GM21367 (cell line): ENCODE measurements around the gene CARD10.
"Not testable (repeated sequence)": the region's sequence is repeated elsewhere in the genome, so short reads cannot be mapped to it uniquely, and the experiment has no call there.

ENCODE experiments used
- ATAC-seq: cut with Tn5 transposase; IDR thresholded peaks from one replicate; pipeline ENCODE4 v1.9.1; 2021; ENCODE audit not compliant: unreplicated experiment

Gene CARD10

DNA sequence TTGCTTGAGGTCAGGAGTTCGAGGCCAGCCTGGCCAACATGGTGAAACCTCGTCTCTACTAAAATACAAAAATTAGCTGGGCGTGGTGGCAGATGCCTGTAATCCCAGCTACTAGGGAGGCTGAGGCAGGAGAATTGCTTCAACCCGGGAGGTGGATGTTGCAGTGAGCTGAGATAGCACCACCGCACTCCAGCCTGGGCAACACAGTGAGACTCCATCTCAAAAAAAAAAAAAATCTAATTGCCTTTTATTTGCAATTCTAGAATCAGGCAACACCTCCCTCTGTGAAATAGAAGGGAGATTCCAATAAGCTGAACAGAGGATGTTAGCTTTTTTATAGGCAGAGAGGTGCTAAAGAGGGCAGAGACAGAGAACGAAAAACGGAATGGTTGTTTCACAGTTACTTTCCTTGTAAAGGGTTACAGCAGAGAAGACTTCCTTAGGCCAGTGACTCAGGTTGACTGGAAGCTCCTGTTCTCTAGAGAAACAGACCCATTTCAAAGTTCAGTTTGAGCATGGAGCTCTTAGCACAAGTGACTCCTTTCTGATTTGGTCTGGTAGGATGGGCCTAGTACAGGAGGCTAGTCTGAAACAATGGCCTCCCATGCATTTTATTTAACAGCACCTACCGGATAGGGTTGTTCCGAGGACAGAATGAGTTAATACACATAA is 8.0 kb upstream of the CARD10 start:
- ATAC-seq: not testable (repeated sequence)

DNA sequence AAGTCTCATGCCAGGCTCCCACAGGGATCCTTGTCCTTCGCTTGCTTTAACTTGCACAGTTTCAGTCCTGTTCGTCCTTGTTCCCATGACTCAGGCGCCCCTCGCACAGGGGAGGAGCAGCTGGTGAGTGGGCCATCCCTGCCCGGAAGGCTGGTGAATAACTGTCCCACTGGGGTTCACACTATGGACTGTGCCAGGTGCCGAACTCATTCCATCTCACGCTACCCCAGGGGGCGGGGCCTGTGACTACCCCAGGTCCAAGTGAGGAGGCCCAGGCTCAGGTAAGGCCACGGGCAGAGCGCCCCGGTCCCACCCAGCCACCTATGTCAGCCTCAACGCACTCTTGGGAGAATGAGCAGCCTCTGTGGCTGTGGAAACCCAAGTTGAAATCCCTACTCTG is 7.2 kb upstream of the CARD10 start:
- ATAC-seq: no peak

DNA sequence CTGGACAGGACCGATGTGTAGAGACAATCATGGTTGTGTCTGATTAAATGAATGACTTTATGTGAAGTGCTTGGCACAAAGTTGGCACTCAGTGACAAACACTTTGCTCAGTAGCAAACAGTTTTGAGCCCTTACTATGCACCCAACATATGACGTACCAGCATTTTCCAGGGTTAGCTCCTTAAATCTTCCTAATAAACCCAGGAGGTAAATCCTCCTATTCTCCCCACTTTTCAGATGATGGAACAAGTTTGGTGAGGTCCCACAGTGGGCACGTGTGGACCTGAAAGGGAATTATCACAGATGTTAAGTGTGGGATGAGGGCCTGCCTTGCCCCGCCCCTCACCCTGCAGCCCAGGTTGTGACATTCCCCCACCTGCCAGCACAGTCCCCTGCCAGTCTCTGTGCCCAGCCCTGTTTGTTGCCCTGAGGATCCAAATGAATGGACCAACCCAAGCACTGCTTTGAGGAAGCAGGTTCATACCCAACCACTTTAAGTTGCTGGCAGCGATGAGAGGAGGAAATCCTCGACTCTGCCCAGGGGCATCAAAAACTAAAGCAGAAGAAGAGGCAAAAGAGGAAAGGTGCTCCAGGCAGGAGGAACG is 6.6 kb upstream of the CARD10 start:
- ATAC-seq: no peak

DNA sequence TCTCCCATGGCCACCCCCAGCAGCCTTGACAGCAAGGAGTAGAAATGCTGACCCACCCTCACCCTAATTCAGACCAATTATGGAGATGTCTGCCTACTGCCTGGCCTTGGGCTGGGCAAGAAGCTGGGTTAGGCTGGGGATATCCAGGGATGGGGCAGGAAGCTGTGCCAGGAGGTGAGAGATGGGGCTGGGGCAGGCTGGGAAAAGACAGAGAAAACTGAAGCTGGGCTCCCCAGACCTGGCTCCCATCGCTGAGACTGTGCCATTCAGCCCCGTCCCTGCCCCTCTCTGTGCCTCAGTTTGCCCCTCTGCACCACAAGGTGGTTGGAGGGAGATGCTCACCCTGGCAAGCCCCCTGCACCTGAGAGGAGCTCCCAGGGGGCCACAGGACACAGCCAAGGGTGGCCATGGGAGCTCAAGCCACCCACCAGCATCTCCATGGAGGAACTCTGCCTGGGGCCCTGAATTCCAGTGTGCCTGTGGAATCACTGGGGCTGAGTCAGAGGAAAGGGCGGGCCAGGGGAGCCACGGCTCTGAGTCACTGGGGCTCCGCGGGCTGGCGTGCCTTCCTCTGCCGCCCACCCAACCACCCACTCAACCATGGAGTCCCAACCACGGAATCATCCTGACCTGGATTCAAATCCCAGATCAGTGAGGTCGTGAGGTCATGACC is 6.0 kb upstream of the CARD10 start:
- no peak for ATAC-seq

DNA sequence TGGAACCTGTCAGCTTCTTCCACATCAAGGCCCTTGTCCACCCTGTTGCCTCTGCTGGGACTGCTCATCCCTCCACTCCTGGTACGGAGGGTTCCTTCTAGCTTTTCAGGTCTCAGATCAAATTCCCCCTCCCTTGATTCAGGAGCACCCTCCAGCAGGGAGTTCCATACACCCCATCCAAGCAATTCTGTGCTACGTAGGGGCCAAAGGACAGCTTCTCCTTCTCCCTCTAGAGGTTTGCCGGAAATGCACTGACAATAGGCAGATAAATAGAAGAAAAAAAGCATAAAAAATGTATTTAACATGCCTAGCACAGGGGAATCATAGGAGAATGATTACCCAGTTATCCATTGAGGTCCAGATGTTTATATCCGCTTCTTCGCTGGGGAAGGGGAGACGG is 3.3 kb upstream of the CARD10 start:
- no peak for ATAC-seq

DNA sequence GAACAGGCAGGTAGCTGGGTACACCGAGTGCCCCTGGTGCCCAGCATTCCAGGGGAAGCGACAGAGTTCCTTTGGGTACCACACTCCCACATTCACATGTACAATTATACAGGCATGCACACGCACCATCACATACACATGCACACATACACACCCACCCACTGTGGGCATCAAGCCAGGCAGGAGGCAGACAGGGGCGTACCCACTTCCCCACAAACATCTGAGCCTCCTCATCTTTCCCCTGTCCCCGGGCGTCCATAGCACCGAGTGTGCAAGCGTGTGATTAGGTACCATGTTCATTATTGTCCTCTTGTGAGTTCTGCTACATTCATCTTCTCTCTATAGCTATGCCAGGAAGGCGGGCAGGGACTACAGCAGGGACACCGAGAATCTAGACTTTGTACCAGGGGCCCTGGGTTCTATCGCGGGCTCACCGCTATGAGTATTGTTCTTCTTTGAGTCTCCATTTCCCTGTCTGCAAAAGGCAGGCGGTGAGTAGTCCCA is 2.1 kb upstream of the CARD10 start:
- no peak for ATAC-seq

DNA sequence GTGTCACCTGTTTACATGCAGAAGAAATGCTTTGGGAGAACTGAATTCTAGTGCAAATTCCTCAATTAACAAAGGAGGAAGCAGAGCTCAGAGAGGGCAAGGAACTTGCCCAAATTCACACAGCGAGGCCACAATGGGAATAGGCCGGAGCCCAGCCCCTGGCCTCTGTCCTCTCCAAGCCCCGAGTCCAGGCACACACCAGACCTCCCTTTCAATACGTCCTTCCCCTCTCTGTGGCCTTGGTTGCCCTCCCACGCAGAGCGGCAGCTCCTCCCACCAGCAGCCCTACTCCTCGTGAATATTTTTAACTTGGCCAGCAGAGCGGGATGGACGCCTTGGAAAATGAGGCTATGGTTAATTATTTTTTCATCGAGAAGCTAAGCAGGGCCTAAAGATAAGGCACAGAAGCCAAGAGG is 1.6 kb upstream of the CARD10 start:
- ATAC-seq: no peak

DNA sequence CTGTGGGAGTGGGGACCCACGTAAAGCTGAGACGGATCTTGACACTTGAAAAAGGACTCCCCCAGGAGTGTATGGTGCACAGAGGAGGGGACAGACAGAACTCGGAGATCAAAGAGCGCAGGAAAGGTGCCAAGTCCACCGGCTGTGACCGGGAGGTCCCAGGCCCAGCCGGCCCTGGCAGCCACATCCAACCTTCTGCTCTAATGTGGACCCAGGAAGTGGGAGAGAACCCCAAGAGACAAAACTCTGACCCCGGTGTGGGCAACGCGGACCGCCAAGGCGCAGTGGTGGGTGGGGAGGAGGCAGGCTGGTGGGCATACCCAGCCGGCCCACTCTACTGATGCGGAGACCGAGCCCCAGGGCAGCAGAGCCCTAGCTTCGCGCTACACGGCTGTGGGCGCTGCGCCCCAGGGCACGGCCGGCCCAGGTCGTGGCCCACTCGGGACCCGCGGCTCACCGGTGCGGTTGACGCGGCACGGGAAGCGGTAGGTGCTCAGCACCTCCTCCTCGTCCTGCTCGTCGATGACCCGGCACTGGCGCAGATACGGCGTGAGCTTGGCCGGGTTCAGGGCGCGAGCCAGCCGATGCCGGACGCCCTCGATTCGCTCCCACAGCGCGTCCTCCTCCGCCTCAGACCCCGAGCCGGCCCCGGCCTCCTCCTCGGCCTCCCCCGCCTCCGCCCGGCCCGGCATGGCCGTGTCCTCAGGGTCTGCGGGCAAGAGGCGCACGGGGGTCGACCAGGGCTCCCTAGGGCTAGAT is 527 bp downstream of the CARD10 start:
- no peak for ATAC-seq

DNA sequence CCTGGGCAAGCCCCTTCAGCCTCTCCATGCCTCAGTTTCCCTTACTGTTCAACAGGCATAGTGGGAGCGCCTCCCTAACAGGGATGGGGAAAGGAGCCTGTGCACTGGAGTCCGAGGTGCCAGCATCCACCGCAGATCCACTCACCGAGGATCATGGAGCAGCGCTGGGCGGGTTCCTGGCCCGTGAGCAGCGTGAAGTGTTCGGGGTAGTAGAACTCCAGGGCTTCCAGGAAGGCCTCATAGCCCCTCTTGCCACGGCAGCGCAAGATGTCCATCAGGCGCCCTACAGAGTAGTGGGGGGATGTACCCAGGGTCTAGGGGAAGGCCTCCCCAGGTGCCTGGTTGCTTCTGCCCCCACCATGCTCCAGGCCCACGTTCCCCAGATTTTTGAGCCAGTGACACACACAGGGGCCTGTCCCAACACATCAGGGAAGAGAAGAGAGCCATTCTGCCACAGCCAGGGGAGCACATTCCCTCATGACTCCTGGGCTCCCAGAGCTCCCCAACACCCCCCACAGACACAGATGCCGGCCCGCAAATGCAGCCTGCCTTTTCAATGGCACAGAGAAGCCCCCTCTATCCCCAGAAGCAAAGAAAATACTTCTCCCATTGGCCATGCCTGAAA is 1.3 kb downstream of the CARD10 start:
- no peak for ATAC-seq

DNA sequence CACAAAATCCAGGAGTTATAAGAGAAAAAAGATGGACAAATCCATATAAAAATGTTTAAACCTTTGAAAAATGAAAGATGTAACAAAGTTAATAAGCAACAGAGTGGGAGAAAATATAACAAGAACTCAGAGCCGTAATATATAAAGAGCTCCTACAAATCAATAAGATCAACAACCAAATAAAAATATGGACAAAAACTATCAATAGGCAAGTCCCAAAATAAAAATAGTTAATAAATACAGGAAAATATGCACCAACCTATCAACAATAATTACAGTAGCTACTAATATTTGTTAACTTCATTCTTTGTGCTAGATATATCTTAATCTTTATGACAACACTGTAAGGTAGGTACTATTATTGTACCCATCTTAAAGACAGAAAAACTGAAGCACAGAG is 2.8 kb downstream of the CARD10 start:
- ATAC-seq: no peak

DNA sequence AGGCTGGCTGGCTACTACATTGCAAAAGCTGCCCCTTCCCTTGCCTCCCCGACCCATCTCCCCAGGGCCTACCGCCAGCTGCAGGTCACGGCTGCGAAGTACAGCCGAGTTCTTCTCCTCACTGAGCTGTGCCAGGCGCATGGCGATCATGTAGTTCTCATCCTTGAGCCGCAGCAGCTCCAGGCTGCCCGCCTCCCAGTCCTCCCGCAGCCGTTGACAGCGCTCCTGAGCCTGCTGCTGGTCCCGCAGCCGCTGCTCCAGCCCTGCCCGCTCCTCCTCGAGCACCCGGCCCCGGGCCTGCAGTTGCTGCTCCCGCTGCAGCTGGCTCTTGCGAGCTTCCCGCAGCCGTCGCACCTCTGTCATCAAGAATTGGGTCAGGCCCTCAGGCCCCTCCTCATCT is 3.3 kb downstream of the CARD10 start:
- ATAC-seq: no peak

DNA sequence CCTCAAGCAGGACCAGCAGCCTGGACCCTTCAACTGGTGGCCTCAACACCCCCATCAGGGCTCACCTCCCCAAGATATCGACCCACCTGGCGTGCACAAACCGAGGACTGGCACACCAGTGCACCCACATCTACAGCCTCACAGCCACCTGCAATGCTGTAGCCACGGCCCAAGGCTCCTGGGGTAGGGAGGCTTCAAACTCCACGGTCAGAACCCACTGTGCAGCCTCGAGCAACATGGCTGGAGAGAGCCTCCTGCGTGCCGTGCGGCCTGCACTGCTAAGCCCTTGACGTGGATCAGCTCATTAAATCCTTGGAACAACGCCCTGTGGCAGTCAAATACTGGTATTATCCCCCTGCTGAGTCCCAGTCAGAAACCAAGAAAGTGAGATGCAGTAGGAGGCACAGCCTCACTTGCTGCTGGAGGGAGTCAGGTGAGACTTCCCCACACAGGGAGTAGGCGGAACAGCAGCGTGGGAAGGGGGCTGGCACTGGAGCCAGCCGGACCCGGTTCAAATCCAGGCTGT is 4.6 kb downstream of the CARD10 start:
- ATAC-seq: no peak

DNA sequence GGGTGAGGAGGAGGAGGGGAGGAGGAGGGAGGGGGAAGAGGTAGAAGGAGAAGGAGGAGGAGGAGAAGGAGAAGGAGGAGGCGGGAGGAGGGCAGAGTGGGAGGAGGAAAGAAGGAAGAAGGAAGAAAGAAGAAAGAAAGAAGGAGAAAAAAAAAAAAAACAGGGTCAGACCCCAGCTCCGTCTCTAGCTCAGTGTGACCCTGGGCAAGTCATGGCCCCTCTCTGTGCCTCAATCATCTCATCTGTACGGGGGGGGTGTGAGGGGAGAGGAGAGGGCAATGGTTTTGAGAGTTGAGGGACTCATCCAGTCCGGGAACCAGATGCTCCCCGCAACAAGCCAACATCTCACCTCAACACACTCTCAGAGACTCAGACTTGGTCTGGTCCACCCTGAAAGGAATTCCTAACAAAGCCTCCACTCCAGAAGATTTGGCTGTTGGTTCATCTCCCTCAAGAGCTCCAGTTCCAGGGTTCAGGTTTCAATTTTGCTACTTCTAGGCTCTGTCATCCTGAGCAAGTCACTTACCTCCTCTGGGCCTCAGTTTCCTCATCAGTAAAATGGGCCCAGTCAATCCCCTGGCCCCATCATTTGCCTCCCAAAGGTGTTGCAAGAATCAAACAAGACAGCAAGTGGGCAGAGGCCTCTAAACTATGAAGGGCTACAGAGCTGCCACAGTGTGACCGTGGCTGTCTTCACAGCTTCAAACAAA is 7.7 kb downstream of the CARD10 start:
- no peak for ATAC-seq

DNA sequence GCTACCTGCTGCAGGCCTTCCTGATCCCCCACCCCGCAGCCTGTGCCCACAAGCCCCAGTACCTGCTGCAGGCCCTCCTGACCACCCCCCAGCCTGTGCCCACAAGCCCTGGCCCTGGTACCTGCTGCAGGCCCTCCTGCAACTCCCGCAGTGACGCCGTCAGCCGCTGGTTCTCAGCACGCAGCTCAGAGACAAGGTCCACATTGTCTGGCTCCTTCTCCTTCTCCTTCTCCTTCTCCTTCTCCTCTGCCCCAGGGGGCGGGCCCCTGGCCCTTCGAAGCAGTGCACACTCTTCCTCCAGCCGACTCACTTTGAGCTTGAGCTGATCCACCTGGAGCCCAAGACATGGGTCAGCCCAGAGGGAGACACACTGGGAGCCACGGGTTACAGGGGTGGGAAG is 9.1 kb downstream of the CARD10 start:
- ATAC-seq: no peak

DNA sequence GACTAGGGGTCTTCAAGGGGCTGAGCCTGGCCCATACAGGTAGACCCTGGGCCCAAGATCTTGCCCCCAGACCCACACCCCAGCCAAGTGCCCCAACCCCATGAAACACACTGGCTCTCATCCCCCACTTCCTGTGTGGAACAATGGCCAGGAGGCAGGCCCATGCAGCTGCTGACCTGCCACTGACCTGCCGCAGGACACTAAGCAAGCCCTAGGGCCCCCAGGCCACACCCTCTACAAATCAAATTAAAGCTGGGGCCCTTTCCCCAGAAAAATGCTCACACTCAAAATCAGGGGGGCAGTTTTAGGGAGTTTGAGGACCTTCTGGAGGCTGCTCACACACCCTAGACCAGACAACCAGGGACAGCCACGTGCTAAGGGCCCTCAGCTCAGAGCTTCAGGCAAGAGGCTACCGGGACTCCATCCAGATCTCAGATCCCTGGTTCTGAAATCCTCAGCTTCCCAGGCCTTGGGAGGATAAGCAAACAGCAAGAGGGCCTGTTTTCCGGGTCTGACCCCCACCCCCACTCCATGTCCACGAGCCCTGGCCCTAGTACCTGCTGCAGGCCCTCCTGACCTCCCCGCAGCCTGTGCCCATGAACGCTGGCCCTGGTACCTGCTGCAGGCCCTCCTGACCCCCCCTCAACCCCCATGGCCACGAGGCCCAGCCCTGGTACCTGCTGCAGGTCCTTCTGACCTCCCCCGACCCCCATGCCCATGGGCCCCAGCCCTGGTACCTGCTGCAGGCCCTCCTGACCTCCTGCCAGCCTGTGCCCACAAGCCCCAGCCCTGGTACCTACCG is 10.0 kb downstream of the CARD10 start:
- ATAC-seq: no peak

DNA sequence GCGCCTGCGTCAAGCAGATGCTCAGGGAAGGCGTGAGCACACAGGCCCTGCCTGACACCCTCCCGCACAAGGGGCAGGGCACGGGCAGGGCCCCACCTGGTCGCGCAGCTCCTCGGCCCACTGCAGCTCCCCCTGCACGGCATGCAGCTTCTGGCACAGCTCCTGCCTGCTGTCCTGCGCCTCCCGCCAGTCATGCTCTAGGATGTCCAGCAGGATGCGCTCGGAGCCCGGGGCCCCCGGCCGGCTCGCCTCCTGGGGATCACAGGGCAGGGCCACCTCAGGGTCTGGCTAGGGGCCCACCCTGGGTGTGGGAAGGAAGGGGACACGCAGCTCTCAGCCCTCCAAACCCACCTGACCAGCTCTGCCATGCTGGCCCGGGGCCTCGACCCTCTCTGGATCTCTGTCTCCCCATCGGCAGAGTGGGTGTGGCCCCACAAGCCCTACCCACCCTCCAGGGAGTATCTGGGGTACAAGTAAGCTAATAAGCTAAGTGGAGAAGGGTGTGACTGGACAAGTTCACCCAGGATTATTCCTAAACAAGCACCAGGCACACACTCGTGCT is 10.7 kb downstream of the CARD10 start:
- ATAC-seq: no peak

DNA sequence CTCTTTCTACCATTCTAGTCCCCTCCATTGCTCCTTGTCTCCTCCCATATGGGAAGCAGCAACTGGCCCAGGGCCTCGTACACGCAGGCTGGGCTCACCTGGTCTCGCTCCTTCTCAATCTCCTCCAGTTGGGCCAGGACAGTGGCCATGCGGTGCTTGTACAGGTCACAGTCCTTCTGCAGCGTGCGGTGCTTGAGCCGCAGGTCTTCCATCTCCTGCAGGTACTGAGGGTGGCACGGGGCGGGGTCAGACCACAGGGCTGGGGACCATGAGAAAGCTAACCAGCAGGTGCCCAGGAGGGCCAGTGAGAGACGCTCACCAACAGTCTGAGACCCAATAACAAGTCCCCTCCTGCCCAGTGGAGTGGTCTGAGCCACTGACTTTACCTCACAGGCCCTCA is 11.5 kb downstream of the CARD10 start:
- no peak for ATAC-seq

DNA sequence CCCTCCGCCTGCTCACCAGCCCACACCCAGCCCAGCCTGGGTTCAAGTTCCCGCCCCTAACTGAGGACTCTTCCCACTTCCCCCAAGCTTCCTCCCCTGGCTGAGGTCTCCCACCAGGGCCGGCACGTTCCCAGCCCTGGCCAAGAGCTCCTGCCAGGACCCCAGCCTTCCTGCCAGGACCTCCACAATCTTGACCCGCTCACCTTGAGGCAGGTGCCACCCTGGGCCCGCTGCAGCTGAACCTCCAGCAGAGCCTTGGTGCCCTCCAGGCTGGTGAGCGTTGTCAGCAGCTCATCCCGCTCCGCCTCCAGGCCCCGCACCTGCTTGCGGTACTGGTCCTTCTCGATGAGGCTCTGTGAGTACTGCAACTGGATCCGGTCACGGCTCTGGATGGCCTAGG is 13.2 kb downstream of the CARD10 start:
- ATAC-seq: no peak

DNA sequence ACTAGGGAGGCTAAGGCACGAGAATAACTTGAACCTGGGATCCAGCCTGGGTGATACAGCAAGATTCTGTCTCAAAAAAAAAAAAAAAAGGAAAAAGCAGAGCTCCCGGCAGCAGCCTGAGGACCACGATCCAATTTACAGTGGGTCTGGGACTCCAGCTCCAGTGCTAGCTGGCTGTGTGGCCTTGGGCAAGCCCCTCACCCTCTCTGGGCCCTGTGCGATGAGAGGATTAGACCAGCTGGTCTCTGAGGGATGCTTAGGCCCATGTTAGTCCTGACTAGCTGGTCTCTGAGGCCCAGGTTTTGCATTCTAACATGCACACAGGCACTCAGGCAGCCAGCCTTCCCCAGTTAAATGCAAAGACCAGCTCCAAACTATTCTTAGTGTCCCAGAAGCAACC is 13.7 kb downstream of the CARD10 start:
- no peak for ATAC-seq
